ENCODE data around the gene TUNAR. TPM values are rescaled to one million over a fixed set of nuclear protein-coding genes. Genes with fewer than 3 reads are reported as not detected.

Gene TUNAR
- total and polyA plus RNA-seq, 12 donors, result 0.06 TPM; not detected in 11

- intact Hi-C loops (cut with DNase I), result no loop called here
- Histone ChIP-seq H3K27me3 (peaks cover 26% of the 10 kb centered on the region), H3K36me3 (replicated peaks in 1 of 2) (no peaks in the 10 kb centered on the region), H3K4me3 (no peak overlapping the region), H3K4me1 (replicated peaks in 1 of 2) (no peaks in the 10 kb centered on the region), H3K27ac (no peak overlapping the region), H3K9me3 (replicated peaks in 1 of 3) (no peaks in the 10 kb centered on the region)
- no peak for DNase-seq
- TF ChIP-seq CTCF (IDR thresholded peaks at IDR 0.05) (no peak), POLR2A (IDR thresholded peaks at IDR 0.05) (no peak)
- 1 to 3% (median 2%) methylated on average over 13 to 103 of the region's 103 CpGs for WGBS, 4 donors
Observed at GRCh38 chr14:95875831-95876760, 536 bp upstream of the TUNAR start.

- no peaks in the 10 kb centered on the region for H3K36me3 ChIP-seq (replicated peaks in 1 of 2)
- TF ChIP-seq CTCF (IDR thresholded peaks at IDR 0.05), result no peak
- TF ChIP-seq POLR2A (IDR thresholded peaks at IDR 0.05), result no peak
- H3K4me1 ChIP-seq (replicated peaks in 1 of 2), result no peaks in the 10 kb centered on the region
- no peak for DNase-seq
- H3K27me3 ChIP-seq, result peaks cover 26% of the 10 kb centered on the region
- H3K9me3 ChIP-seq (replicated peaks in 1 of 3), result no peaks in the 10 kb centered on the region
- no peak overlapping the region for H3K27ac ChIP-seq
- no peak overlapping the region for H3K4me3 ChIP-seq
- intact Hi-C loops (cut with DNase I), result no loop called here
- 78 to 90% (median 84%) methylated on average over 4 of the region's 4 CpGs for WGBS, 4 donors
Observed at GRCh38 chr14:95877633-95878032, 1.0 kb downstream of the TUNAR start.

GRCh38 chr14:95884377-95884776 is 7.7 kb downstream of the TUNAR start:
- H3K27me3 ChIP-seq, result peaks cover 5% of the 10 kb centered on the region

DNA sequence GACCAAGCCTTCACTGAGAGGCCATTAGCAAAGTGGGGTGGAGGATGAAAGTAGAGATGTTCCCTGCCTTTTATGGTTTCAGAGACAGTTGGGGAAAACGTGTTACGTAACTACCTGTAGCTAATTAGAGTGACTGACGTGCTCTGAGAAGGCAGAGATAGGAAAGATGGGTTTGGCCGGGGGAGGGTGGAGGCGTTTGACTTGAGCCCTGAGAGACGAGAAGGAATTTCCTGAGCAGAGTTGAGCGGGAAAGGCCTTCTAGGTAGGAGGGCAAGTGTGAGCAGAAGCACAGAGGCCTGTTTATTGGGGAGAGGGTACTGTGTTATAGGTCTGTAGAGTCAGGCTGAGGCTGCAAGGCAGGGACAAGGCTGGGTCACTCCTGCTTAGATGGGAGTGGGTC is 8.6 kb downstream of the TUNAR start:
- H3K4me3 ChIP-seq, result no peak overlapping the region
- no peak overlapping the region for H3K27ac ChIP-seq
- DNase-seq, result no peak
- 64 to 76% (median 69%) methylated on average over 7 of the region's 7 CpGs for WGBS, 4 donors
- H3K4me1 ChIP-seq (replicated peaks in 1 of 2), result no peaks in the 10 kb centered on the region
- TF ChIP-seq CTCF (IDR thresholded peaks at IDR 0.05) (no peak), POLR2A (IDR thresholded peaks at IDR 0.05) (no peak)
- intact Hi-C loops (cut with DNase I), result no loop called here
- H3K27me3 ChIP-seq, result peaks cover 5% of the 10 kb centered on the region
- H3K9me3 ChIP-seq (replicated peaks in 1 of 3), result no peaks in the 10 kb centered on the region
- H3K36me3 ChIP-seq (replicated peaks in 1 of 2), result no peaks in the 10 kb centered on the region

More at GRCh38 chr14:95884377-95884776, 7.7 kb downstream of the TUNAR start:
- H3K9me3 ChIP-seq (replicated peaks in 1 of 3), result no peaks in the 10 kb centered on the region
- H3K36me3 ChIP-seq (replicated peaks in 1 of 2), result no peaks in the 10 kb centered on the region
- no peak for TF ChIP-seq CTCF (IDR thresholded peaks at IDR 0.05)
- no peak for TF ChIP-seq POLR2A (IDR thresholded peaks at IDR 0.05)
- H3K4me1 ChIP-seq (replicated peaks in 1 of 2), result no peaks in the 10 kb centered on the region
- no peak overlapping the region for H3K27ac ChIP-seq
- no peak overlapping the region for H3K4me3 ChIP-seq
- WGBS, 4 donors, result 71 to 85% (median 78%) methylated on average over 3 of the region's 3 CpGs
- intact Hi-C loops (cut with DNase I), result no loop called here
- no peak for DNase-seq

Measured in adrenal gland (tissue), 12 donors.